HepG2 (cell line): ENCODE measurements around the gene LTA. TPM values are rescaled to one million over a fixed set of nuclear protein-coding genes. Genes with fewer than 3 reads are reported as not detected.

Experiments used
- FOXO1 ChIP-seq: sonication (generic); formaldehyde crosslinking; IDR thresholded peaks from 2 replicates; pipeline ENCODE4 v1.4.0; 2020; ENCODE audit warnings: missing genetic modification reagents
- MAZ ChIP-seq, 2 experiments: sonication (generic) in 1 of 2; formaldehyde crosslinking in 1 of 2; IDR thresholded peaks; 2 replicates each; pipeline versions ENCODE4 v1.5.0 to v1.6.1; 2012 to 2020; ENCODE audit warnings: low read depth in 2 of 2, mild to moderate bottlenecking in 2 of 2, borderline replicate concordance in 1 of 2, improper control_type of control experiment in 1 of 2, low read length in 1 of 2, missing genetic modification reagents in 1 of 2, moderate library complexity in 1 of 2
- MYNN ChIP-seq: sonication (generic); formaldehyde crosslinking; IDR thresholded peaks from 2 replicates; pipeline ENCODE4 v1.4.0; 2020; ENCODE audit warnings: mild to moderate bottlenecking, low read depth, missing genetic modification reagents
- NBN ChIP-seq: fragments of 450-650 bp; conservative IDR thresholded peaks from 2 replicates; pipeline ENCODE4 v1.6.1; 2017
- NONO ChIP-seq, 2 experiments: fragments of 450-650 bp in 1 of 2; sonication (generic) in 1 of 2; formaldehyde crosslinking in 1 of 2; IDR thresholded peaks in 1 of 2; conservative IDR thresholded peaks in 1 of 2; 2 replicates each; pipeline versions ENCODE4 v1.6.1 to v1.8.0; 2017 to 2022; ENCODE audit warnings: mild to moderate bottlenecking in 1 of 2, missing genetic modification reagents in 1 of 2, moderate library complexity in 1 of 2
- PHF21A ChIP-seq: sonication (generic); formaldehyde crosslinking; IDR thresholded peaks from 2 replicates; pipeline ENCODE4 v1.5.0; 2020; ENCODE audit warnings: mild to moderate bottlenecking, missing genetic modification reagents
- POLR2AphosphoS2 ChIP-seq: IDR thresholded peaks from 2 replicates; pipeline ENCODE4 v1.6.1; 2011; ENCODE audit warnings: low read depth, low read length, improper control_type of control experiment
- POLR2AphosphoS5 ChIP-seq: IDR thresholded peaks from 2 replicates; pipeline ENCODE4 v1.6.1; 2012; ENCODE audit warnings: low read depth, low read length
- SRSF9 ChIP-seq: fragments of 200-400 bp; formaldehyde crosslinking; IDR thresholded peaks from 2 replicates; pipeline ENCODE4 v1.6.1; 2018; ENCODE audit warnings: borderline replicate concordance, mild to moderate bottlenecking, low read depth, low read length; ENCODE audit not compliant: insufficient read depth, poor library complexity, severe bottlenecking
- TAF1 ChIP-seq: sonication (generic); formaldehyde crosslinking; IDR thresholded peaks from 2 replicates; pipeline ENCODE4 v1.4.0; 2020; ENCODE audit warnings: missing genetic modification reagents
- ZNF121 ChIP-seq: sonication (generic); formaldehyde crosslinking; IDR thresholded peaks from 2 replicates; pipeline ENCODE4 v1.5.0; 2020; ENCODE audit warnings: mild to moderate bottlenecking, missing genetic modification reagents
- ZNF3 ChIP-seq: IDR thresholded peaks from 2 replicates; pipeline ENCODE4 v1.7.0; 2017; ENCODE audit warnings: inconsistent platforms
- ZNF350 ChIP-seq: sonication (generic); formaldehyde crosslinking; IDR thresholded peaks from 2 replicates; pipeline ENCODE4 v1.4.0; 2020; ENCODE audit warnings: mild to moderate bottlenecking, low read depth, missing genetic modification reagents, borderline replicate concordance
- ZNF558 ChIP-seq: sonication (generic); formaldehyde crosslinking; IDR thresholded peaks from 2 replicates; pipeline ENCODE4 v1.9.0; 2022; ENCODE audit warnings: mild to moderate bottlenecking, missing genetic modification reagents, borderline replicate concordance
- polyA plus RNA-seq, 8 experiments: library from polyadenylated mRNA; depleted of rRNA in 3 of 8; stranded (reverse) in 7 of 8; unstranded in 1 of 8; fragments of >200 nt; fragmentation: Illumina TruSeq in 4 of 8; extraction: Trizol in 4 of 8; gene quantifications; 2 replicates each; pipeline versions ENCODE4 v1.2.1 to v1.2.3, GENCODE V29; 2011 to 2016; ENCODE audit warnings: low read depth in 4 of 8, missing spikeins in 1 of 8, mixed read lengths in 1 of 8; ENCODE audit not compliant: insufficient read depth in 1 of 8
- total RNA-seq, 5 experiments: library from RNA; depleted of rRNA; stranded (reverse); fragments of >200 nt; fragmentation: Illumina TruSeq; extraction: Trizol; gene quantifications; 2 replicates each; pipeline ENCODE4 v1.2.3, GENCODE V29; 2016; ENCODE audit warnings: low read depth in 1 of 5
- TF ChIP-seq, protein P1 (sequence below): sonication (generic); formaldehyde crosslinking; IDR thresholded peaks from 2 replicates; pipeline ENCODE4 v1.4.0; 2020; ENCODE audit warnings: low read depth, mild to moderate bottlenecking, missing genetic modification reagents
- TF ChIP-seq, protein P2 (sequence below): sonication (generic); formaldehyde crosslinking; IDR thresholded peaks from 2 replicates; pipeline ENCODE4 v1.4.0; 2020; ENCODE audit warnings: mild to moderate bottlenecking, missing genetic modification reagents
- TF ChIP-seq, protein P3 (sequence below): sonication (generic); formaldehyde crosslinking; IDR thresholded peaks from 2 replicates; pipeline ENCODE4 v1.8.1; 2023; ENCODE audit warnings: mild to moderate bottlenecking, inconsistent platforms, moderate library complexity, missing genetic modification reagents, borderline replicate concordance
- TF ChIP-seq, protein P4 (sequence below): IDR thresholded peaks from 2 replicates; pipeline ENCODE4 v1.6.1; 2018; ENCODE audit warnings: missing genetic modification reagents

LTA gene
- total and polyA plus RNA-seq, 2 of the 13 experiments (the other 11 are each of a cell fraction or from before 2014, with no cell fraction given), result 0.09 TPM; not detected in 1

DNA sequence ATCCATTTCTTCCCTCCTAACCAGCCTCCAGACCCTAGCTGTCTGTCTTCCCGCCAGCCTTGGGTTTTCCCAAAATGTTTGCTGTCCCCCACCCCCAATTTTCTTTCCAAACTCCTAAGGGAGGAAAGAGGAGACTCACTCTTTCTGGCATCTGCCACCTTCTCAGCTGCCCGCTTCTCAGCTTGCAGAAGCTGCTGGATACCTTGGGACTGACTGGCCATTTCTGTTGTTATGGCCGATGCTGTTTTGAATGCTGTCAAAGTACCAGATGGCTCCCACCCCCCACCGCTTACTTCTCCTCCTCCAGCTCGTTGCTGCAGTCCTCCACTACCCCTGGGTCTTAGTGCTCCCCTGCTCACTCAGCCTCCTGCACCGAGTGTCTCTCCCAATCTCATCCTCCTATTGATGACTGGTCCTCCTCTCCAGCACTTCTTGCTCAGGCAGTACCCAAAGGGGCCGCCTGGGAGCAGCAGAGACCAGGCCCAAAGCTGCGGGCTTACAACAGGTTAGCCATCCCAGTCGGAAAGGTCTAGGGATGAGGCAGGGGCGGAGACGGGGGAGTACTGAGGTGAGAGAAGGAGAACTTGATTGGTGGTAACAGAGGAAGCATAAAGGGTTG, 25.6 kb upstream of the LTA start, which contains the start of gene ATP6V1G2 (continued):
- TF ChIP-seq ZNF121 (CRISPR knock-in tag) (no peak), MYNN (CRISPR knock-in tag) (no peak), NBN (no peak), POLR2AphosphoS2 (no peak), ZNF3 (CRISPR knock-in tag) (no peak), ZNF558 (CRISPR knock-in tag) (no peak), ZNF350 (CRISPR knock-in tag) (no peak), FOXO1 (CRISPR knock-in tag) (peak; percentile 46), SRSF9 (no peak), PHF21A (CRISPR knock-in tag) (no peak), TAF1 (CRISPR knock-in tag) (no peak), NONO (IDR thresholded peaks at IDR 0.05) (no peak), NONO (CRISPR knock-in tag; conservative IDR thresholded peaks at IDR 0.05) (peak; percentile 88), MAZ (IDR thresholded peaks at IDR 0.05; ENCODE audit: borderline replicate concordance, low read depth, low read length) (0 out of 2 replicates have a peak, but pooled peaks have one; percentile 71), MAZ (CRISPR knock-in tag; IDR thresholded peaks at IDR 0.05; ENCODE audit: low read depth) (no peak), POLR2AphosphoS5 (no peak)
- TF ChIP-seq, protein P1, sequence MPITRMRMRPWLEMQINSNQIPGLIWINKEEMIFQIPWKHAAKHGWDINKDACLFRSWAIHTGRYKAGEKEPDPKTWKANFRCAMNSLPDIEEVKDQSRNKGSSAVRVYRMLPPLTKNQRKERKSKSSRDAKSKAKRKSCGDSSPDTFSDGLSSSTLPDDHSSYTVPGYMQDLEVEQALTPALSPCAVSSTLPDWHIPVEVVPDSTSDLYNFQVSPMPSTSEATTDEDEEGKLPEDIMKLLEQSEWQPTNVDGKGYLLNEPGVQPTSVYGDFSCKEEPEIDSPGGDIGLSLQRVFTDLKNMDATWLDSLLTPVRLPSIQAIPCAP, result no peak
- TF ChIP-seq, protein P2, sequence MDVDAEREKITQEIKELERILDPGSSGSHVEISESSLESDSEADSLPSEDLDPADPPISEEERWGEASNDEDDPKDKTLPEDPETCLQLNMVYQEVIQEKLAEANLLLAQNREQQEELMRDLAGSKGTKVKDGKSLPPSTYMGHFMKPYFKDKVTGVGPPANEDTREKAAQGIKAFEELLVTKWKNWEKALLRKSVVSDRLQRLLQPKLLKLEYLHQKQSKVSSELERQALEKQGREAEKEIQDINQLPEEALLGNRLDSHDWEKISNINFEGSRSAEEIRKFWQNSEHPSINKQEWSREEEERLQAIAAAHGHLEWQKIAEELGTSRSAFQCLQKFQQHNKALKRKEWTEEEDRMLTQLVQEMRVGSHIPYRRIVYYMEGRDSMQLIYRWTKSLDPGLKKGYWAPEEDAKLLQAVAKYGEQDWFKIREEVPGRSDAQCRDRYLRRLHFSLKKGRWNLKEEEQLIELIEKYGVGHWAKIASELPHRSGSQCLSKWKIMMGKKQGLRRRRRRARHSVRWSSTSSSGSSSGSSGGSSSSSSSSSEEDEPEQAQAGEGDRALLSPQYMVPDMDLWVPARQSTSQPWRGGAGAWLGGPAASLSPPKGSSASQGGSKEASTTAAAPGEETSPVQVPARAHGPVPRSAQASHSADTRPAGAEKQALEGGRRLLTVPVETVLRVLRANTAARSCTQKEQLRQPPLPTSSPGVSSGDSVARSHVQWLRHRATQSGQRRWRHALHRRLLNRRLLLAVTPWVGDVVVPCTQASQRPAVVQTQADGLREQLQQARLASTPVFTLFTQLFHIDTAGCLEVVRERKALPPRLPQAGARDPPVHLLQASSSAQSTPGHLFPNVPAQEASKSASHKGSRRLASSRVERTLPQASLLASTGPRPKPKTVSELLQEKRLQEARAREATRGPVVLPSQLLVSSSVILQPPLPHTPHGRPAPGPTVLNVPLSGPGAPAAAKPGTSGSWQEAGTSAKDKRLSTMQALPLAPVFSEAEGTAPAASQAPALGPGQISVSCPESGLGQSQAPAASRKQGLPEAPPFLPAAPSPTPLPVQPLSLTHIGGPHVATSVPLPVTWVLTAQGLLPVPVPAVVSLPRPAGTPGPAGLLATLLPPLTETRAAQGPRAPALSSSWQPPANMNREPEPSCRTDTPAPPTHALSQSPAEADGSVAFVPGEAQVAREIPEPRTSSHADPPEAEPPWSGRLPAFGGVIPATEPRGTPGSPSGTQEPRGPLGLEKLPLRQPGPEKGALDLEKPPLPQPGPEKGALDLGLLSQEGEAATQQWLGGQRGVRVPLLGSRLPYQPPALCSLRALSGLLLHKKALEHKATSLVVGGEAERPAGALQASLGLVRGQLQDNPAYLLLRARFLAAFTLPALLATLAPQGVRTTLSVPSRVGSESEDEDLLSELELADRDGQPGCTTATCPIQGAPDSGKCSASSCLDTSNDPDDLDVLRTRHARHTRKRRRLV (CRISPR knock-in tag), result no peak
- TF ChIP-seq, protein P3, sequence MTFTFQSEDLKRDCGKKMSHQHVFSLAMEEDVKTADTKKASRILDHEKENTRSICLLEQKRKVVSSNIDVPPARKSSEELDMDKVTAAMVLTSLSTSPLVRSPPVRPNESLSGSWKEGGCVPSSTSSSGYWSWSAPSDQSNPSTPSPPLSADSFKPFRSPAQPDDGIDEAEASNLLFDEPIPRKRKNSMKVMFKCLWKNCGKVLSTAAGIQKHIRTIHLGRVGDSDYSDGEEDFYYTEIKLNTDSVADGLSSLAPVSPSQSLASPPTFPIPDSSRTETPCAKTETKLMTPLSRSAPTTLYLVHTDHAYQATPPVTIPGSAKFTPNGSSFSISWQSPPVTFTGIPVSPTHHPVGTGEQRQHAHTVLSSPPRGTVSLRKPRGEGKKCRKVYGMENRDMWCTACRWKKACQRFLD (CRISPR knock-in tag), result no peak
- TF ChIP-seq, protein P4, sequence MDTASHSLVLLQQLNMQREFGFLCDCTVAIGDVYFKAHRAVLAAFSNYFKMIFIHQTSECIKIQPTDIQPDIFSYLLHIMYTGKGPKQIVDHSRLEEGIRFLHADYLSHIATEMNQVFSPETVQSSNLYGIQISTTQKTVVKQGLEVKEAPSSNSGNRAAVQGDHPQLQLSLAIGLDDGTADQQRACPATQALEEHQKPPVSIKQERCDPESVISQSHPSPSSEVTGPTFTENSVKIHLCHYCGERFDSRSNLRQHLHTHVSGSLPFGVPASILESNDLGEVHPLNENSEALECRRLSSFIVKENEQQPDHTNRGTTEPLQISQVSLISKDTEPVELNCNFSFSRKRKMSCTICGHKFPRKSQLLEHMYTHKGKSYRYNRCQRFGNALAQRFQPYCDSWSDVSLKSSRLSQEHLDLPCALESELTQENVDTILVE (CRISPR knock-in tag), result no peak
